ENCODE results near the gene HDAC4.
A peak's percentile ranks its signal among the peaks of the same experiment; 100 is the strongest.

HDAC4 gene

DNA sequence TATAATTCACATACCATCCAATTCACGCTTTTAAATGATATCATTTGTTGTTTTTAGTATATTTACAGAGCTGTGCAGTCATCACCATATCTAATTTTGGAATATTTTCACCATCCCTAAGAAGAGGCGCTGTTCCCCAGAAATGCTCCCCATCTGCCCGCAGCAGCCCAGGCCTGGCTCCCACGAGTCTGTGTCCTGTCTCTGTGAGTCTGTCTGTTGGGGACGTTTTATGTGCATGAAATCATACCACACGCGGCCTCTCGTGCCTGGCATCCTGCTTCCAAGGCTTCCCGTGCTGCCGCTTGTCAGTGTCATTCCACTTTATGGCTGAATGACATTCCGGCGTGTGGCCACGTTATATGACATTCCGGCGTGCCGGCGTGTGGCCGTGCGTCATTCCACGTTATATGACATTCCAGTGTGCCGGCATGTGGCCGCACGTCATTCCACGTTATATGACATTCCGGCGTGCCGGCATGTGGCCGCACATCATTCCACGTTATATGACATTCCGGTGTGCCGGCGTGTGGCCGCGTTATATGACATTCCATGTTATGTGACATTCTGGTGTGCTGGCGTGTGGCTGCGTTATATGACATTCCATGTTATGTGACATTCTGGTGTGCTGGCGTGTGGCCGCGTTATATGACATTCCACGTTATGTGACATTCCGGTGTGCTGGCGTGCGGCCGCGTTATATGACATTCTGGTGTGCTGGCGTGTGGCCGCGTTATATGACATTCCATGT is 276.5 kb downstream of the HDAC4 start:
- no peak overlapping the region for H3K27ac ChIP-seq

DNA sequence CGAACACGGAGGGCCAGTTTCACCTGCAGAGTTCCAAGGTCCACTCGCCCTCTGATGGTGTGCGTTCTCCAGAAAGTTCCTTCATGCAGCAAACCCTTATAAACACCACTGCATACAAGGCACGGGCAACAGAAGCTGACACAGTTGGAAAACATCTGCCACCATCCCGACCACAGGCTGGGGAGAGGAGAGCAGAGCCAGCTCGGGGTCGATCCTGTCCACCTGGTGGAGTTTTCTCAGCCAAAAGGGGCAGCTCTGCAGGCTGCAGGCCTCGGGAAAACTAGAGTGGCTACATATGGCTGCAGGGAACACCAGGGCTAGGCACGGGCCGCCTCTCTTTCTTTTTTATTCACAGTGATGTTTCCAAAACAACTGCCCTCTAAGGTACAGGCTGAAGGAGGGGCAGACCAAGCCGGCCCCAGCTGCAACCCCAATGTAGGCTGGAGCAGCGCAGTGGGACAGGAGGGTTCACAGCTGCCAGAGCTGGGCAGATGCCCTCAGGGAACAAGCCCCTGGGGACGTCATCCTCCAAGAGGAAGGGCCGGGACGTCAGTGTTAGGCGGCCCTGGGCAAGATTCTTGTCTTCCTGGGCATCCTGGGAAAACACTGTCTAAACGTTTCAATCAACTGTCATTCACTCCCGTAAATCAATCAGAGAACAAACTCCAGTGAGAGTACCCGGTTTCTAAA is 278.3 kb downstream of the HDAC4 start:
- H3K9ac ChIP-seq, result peak overlapping the region in 8 of 11 experiments; percentile 2 to 70 (median 56); a peak in 12 of 22 replicates
- TF ChIP-seq Cebpa-rat (IDR thresholded peaks at IDR 0.05), result no peak

More for the DNA sequence above, 276.5 kb downstream of the HDAC4 start:
- Histone ChIP-seq H3K36me3 (peaks cover 30 to 51% (median 38%) of the 10 kb centered on the region in 11 experiments), H3K4me1 (peaks cover 64 to 90% (median 80%) of the 10 kb centered on the region in 10 experiments), H3K4me3 (no peak overlapping the region), H4K20me1 (peaks cover 0 to 65% (median 6%) of the 10 kb centered on the region in 11 experiments; a peak in 9 of 22 replicates), H3K4me2 (peak overlapping the region in 1 of 11 experiments; percentile 90; a peak in 1 of 22 replicates), H3K9me3 (replicated peaks in 1 of 11) (peaks cover 0 to 7% (median 0%) of the 10 kb centered on the region in 11 experiments; a peak in 3 of 22 replicates), H3K9ac (no peak overlapping the region), H3K27me3 (peaks cover 0 to 4% (median 0%) of the 10 kb centered on the region in 11 experiments; a peak in 1 of 22 replicates)
- TF ChIP-seq Cebpa-rat (IDR thresholded peaks at IDR 0.05), result no peak

DNA sequence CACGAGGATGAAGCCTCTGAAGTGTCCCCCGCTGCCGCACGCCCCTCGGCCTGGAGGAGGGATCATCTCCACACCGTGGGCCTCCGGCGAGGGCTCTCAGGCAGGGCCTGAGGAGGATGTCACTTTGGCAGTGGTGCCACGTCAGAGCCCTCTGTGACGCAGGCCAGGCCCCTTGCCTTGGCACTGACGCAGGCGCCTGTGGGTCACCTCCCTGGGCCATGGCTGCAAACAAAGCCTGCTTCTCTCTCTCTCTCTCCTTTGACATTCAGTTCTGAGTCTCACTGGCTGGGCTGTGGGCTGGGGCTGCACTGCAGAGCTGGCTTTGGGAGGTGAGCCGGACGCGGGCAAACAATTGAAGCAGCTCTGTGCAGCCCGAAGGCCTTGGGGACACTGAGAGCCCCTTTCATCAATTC is 279.2 kb downstream of the HDAC4 start:
- H3K4me2 ChIP-seq, result peak overlapping the region; percentile 83 to 100 (median 95)
- H3K4me1 ChIP-seq, result peaks cover 69 to 93% (median 84%) of the 10 kb centered on the region in 10 experiments
- H3K9ac ChIP-seq, result peak overlapping the region in 8 of 11 experiments; percentile 46 to 70 (median 60); a peak in 13 of 22 replicates
- no peak for TF ChIP-seq Cebpa-rat (IDR thresholded peaks at IDR 0.05)
- peaks cover 0 to 7% (median 0%) of the 10 kb centered on the region in 11 experiments; a peak in 3 of 22 replicates for H3K9me3 ChIP-seq (replicated peaks in 1 of 11)
- peaks cover 0 to 69% (median 6%) of the 10 kb centered on the region in 11 experiments; a peak in 8 of 22 replicates for H4K20me1 ChIP-seq
- peaks cover 23 to 30% (median 27%) of the 10 kb centered on the region in 11 experiments for H3K36me3 ChIP-seq
- peaks cover 0 to 11% (median 0%) of the 10 kb centered on the region in 11 experiments; a peak in 3 of 22 replicates for H3K27me3 ChIP-seq
- peak overlapping the region in 4 of 10 experiments; percentile 16 to 74 (median 44); a peak in 6 of 20 replicates for H3K4me3 ChIP-seq
- peak overlapping the region in 8 of 11 experiments; percentile 55 to 98 (median 64); a peak in 15 of 22 replicates for H3K27ac ChIP-seq

More for the DNA sequence above, 278.3 kb downstream of the HDAC4 start:
- H3K4me3 ChIP-seq, result peak overlapping the region in 3 of 10 experiments; percentile 3 to 36 (median 21); a peak in 2 of 20 replicates
- H3K27me3 ChIP-seq, result peaks cover 0 to 6% (median 0%) of the 10 kb centered on the region in 11 experiments; a peak in 4 of 22 replicates
- peak overlapping the region in 8 of 11 experiments; percentile 14 to 98 (median 62); a peak in 15 of 22 replicates for H3K27ac ChIP-seq
- peaks cover 68 to 93% (median 84%) of the 10 kb centered on the region in 10 experiments for H3K4me1 ChIP-seq
- H3K9me3 ChIP-seq (replicated peaks in 1 of 11), result peaks cover 0 to 7% (median 0%) of the 10 kb centered on the region in 11 experiments; a peak in 3 of 22 replicates
- peaks cover 23 to 37% (median 27%) of the 10 kb centered on the region in 11 experiments for H3K36me3 ChIP-seq
- peaks cover 0 to 69% (median 6%) of the 10 kb centered on the region in 11 experiments; a peak in 8 of 22 replicates for H4K20me1 ChIP-seq
- peak overlapping the region; percentile 83 to 100 (median 95) for H3K4me2 ChIP-seq

DNA sequence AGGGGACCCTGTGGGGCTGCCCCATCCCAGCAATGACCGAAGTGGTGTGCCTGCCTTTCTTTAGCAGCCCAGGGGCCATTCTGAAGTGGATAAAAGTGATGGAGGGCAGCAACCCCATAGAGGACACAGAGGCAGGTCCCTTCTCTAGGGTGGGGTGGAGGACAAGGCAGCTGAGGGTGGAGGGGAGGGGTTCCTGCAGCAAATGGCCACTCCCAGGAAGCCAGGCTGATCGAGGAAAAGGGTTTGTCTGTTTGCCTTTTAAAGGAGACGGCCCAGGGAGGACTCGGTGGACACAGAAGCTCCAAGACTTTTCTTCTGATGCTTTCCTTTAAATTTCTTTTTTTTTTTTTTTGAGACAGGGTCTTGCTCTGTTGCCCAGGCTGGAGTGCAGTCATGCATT is 280.2 kb downstream of the HDAC4 start:
- Histone ChIP-seq H3K36me3 (peaks cover 16 to 23% (median 20%) of the 10 kb centered on the region in 11 experiments), H3K4me3 (peak overlapping the region in 8 of 10 experiments; percentile 6 to 74 (median 40); a peak in 11 of 20 replicates), H3K4me2 (peak overlapping the region; percentile 83 to 100 (median 95)), H3K27me3 (peaks cover 0 to 11% (median 0%) of the 10 kb centered on the region in 11 experiments; a peak in 3 of 22 replicates), H3K27ac (peak overlapping the region in 9 of 11 experiments; percentile 25 to 98 (median 61); a peak in 17 of 22 replicates), H3K9ac (peak overlapping the region in 10 of 11 experiments; percentile 14 to 70 (median 59); a peak in 17 of 22 replicates), H3K9me3 (replicated peaks in 1 of 11) (peaks cover 0 to 7% (median 0%) of the 10 kb centered on the region in 11 experiments; a peak in 3 of 22 replicates), H4K20me1 (peaks cover 0 to 63% (median 0%) of the 10 kb centered on the region in 11 experiments; a peak in 5 of 22 replicates), H3K4me1 (peaks cover 74 to 93% (median 84%) of the 10 kb centered on the region in 10 experiments)
- TF ChIP-seq Cebpa-rat (IDR thresholded peaks at IDR 0.05), result no peak

DNA sequence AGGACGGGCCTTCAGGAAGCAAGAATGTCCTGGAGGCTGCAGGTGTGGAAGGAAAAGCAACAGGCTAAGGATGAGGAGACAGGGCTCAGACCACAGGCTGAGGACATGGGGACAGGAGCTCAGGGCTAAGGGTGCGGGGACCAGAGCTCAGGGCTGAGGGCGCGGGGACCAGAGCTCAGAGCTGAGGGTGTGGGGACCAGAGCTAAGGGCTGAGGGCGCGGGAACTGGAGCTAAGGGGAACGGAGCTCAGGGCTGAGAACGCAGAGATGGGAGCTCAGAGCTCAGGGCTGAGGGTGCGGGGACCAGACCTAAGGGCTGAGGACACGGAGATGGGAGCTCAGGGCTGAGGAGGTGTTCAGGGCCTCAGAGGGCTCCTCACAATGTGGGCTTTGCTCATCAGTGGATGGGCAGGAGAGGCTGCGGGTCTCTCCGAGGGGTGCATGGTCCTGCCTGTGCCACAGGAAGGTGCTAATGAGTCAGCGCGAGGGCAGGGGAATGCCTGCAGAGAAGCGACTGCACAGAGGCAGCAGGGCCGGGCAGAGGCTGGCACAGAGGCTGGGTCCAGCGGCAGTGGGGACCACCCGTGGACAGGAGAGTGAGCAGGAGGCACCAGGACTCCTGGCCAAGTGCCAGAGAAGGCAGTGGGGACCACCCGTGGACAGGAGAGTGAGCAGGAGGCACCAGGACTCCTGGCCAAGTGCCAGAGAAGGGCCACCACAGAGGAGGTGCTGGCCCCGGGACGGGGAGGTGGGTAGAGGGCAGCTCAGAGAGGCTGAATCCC is 281.3 kb downstream of the HDAC4 start:
- H3K4me2 ChIP-seq, result peak overlapping the region; percentile 95 to 100 (median 98)
- TF ChIP-seq Cebpa-rat (IDR thresholded peaks at IDR 0.05), result no peak
- peaks cover 0 to 71% (median 0%) of the 10 kb centered on the region in 11 experiments; a peak in 5 of 22 replicates for H4K20me1 ChIP-seq
- peak overlapping the region in 10 of 11 experiments; percentile 43 to 99 (median 94); a peak in 20 of 22 replicates for H3K27ac ChIP-seq
- H3K27me3 ChIP-seq, result peaks cover 0 to 11% (median 0%) of the 10 kb centered on the region in 11 experiments; a peak in 3 of 22 replicates
- H3K4me3 ChIP-seq, result peak overlapping the region; percentile 37 to 74 (median 60)
- peaks cover 6 to 13% (median 9%) of the 10 kb centered on the region in 11 experiments for H3K36me3 ChIP-seq
- H3K9ac ChIP-seq, result peak overlapping the region; percentile 51 to 90 (median 81); a peak in 20 of 22 replicates
- H3K4me1 ChIP-seq, result peaks cover 85 to 95% (median 92%) of the 10 kb centered on the region in 10 experiments
- H3K9me3 ChIP-seq (replicated peaks in 1 of 11), result peaks cover 0 to 2% (median 0%) of the 10 kb centered on the region in 11 experiments; a peak in 3 of 22 replicates

DNA sequence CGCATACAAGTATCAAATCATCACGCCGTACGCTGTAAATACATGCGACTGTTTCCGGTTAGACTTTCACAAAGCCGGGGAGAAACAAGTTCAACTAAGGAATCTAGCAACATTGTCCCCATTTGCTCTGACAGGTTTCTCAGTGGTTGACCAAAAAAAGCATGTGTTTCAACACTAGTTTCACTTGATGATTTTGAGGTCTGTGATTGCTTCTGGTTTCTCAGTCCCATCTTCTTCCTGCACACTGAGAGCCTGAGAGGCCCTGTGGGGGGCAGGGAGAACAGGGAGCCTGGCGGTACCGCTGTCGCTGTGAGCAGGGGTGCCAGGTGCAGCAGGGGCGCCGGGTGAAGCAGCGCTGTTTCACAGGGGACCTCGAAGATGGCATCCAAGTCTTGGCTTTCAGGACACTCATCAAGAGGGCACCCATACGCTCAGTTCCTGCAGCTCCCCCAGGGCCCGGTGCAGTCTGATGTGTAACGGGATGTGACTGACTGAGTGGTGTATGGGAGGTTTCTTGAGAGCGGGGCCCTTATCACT is 282.1 kb downstream of the HDAC4 start:
- H3K9me3 ChIP-seq (replicated peaks in 1 of 11), result no peaks in the 10 kb centered on the region
- H3K4me3 ChIP-seq, result peak overlapping the region; percentile 37 to 74 (median 60)
- peak overlapping the region; percentile 95 to 100 (median 98) for H3K4me2 ChIP-seq
- H4K20me1 ChIP-seq, result peaks cover 0 to 78% (median 0%) of the 10 kb centered on the region in 11 experiments; a peak in 5 of 22 replicates
- peak overlapping the region; percentile 51 to 90 (median 81); a peak in 21 of 22 replicates for H3K9ac ChIP-seq
- H3K4me1 ChIP-seq, result peaks cover 93 to 100% (median 98%) of the 10 kb centered on the region in 10 experiments
- peaks cover 0 to 11% (median 0%) of the 10 kb centered on the region in 11 experiments; a peak in 3 of 22 replicates for H3K27me3 ChIP-seq
- H3K27ac ChIP-seq, result peak overlapping the region in 10 of 11 experiments; percentile 43 to 99 (median 94); a peak in 21 of 22 replicates
- TF ChIP-seq Cebpa-rat (IDR thresholded peaks at IDR 0.05), result peak in 9 of 11 experiments; percentile 58 to 99 (median 92); a peak in 17 of 22 replicates
- peaks cover 0 to 6% (median 2%) of the 10 kb centered on the region in 11 experiments; a peak in 7 of 22 replicates for H3K36me3 ChIP-seq

DNA sequence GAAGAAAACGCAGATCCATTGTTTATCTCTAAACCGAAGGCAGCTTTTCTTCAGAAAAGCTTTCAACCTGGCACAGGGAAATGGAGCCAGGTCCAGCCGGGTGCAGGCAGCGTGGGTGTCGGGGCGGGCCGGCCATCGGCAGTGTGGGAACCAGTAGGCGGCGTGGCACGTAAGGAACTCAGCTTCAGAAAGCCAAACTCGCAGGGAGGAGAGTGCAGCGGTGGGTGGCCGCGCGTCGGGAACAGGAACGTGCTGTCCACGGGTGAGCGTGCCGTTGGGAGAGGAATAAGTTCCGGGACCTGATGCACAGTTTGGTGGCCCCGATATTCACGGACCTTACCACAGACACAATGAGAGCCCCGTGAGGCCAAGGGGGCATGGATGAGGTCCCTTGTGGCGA is 282.6 kb downstream of the HDAC4 start:
- Histone ChIP-seq H3K36me3 (peaks cover 0 to 6% (median 0%) of the 10 kb centered on the region in 11 experiments; a peak in 2 of 22 replicates), H3K27me3 (peaks cover 0 to 11% (median 0%) of the 10 kb centered on the region in 11 experiments; a peak in 3 of 22 replicates), H4K20me1 (peaks cover 0 to 75% (median 0%) of the 10 kb centered on the region in 11 experiments; a peak in 5 of 22 replicates), H3K4me3 (peak overlapping the region; percentile 37 to 74 (median 60)), H3K4me2 (peak overlapping the region; percentile 95 to 100 (median 98)), H3K27ac (peak overlapping the region in 10 of 11 experiments; percentile 23 to 99 (median 94); a peak in 20 of 22 replicates), H3K9me3 (replicated peaks in 1 of 11) (no peaks in the 10 kb centered on the region), H3K4me1 (peaks cover 93 to 100% (median 98%) of the 10 kb centered on the region in 10 experiments), H3K9ac (peak overlapping the region; percentile 45 to 90 (median 81); a peak in 21 of 22 replicates)
- TF ChIP-seq Cebpa-rat (IDR thresholded peaks at IDR 0.05), result no peak

Data from BLaER1 treated with 17β-estradiol and CSF1 and Interleukin-3, amounts not matched to agents 10 nM and 100 nM (cell line).